Peyer's patch (tissue), 4 donors: ENCODE data around the gene IFRD2. TPM values are rescaled to one million over a fixed set of nuclear protein-coding genes. Genes with fewer than 3 reads are reported as not detected.

Experiments
- DNase-seq, 3 donors: peaks; one replicate each; pipeline ENCODE4 v3.0.0-alpha.2; 2017 to 2019
- H3K27ac ChIP-seq, 4 donors: fragments of 200-600 bp; sonication (generic); one replicate each; pipeline ENCODE4 v1.5.1; 2016 to 2019
- H3K27me3 ChIP-seq, 2 donors: fragments of 200-600 bp; sonication (generic); one replicate each; pipeline ENCODE4 v1.5.1; 2019
- H3K36me3 ChIP-seq, 3 donors: fragments of 200-600 bp; sonication (generic); one replicate each; pipeline ENCODE4 v1.5.1; 2016 to 2019
- H3K4me1 ChIP-seq, 4 donors: fragments of 200-600 bp; sonication (generic); one replicate each; pipeline ENCODE4 v1.5.1; 2016 to 2019
- H3K4me3 ChIP-seq, 4 donors: fragments of 200-600 bp; sonication (generic); 1 replicate in 3 of 4; 2 replicates in 1 of 4; pipeline ENCODE4 v1.5.1; 2016 to 2019; ENCODE audit warnings: mild to moderate bottlenecking in 1 of 4
- H3K9me3 ChIP-seq, 4 donors: fragments of 200-600 bp; sonication (generic); one replicate each; pipeline ENCODE4 v1.5.1; 2016 to 2019; ENCODE audit warnings: mild to moderate bottlenecking in 1 of 4
- POLR2A ChIP-seq, 2 donors: fragments of 450-650 bp; IDR thresholded peaks; one replicate each; pipeline ENCODE4 v1.5.1; 2017; ENCODE audit warnings: antibody characterized with exemption in 2 of 2, mild to moderate bottlenecking in 2 of 2, moderate library complexity in 2 of 2
- total RNA-seq, 4 donors: library from RNA; depleted of rRNA; stranded (reverse); fragments of >200 nt; gene quantifications; one replicate each; pipeline ENCODE4 v1.1.0, GENCODE V29; 2016
- TF ChIP-seq, protein P1 (sequence below), 6 experiments: fragments of 450-650 bp in 4 of 6; fragments of 200-600 bp in 2 of 6; sonication (generic) in 1 of 6; IDR thresholded peaks; one replicate each; pipeline ENCODE4 v1.5.1; 2017 to 2019; ENCODE audit warnings: antibody characterized with exemption in 6 of 6, mild to moderate bottlenecking in 3 of 6, moderate library complexity in 1 of 6

Gene IFRD2
- total RNA-seq, 4 donors from 2014 or later, result 75.5 to 205 (median 140) TPM

- Histone ChIP-seq H3K4me1 (peaks cover 4 to 57% (median 17%) of the 10 kb centered on the region in 4 donors), H3K36me3 (peaks cover 0 to 22% (median 0%) of the 10 kb centered on the region in 3 donors), H3K9me3 (no peaks in the 10 kb centered on the region), H3K27ac (peak within 1 kb of the TSS; percentile 88 to 95 (median 90)), H3K4me3 (peak within 1 kb of the TSS; percentile 77 to 98 (median 93)), H3K27me3 (no peaks in the 10 kb centered on the region)
- TF ChIP-seq, protein P1, sequence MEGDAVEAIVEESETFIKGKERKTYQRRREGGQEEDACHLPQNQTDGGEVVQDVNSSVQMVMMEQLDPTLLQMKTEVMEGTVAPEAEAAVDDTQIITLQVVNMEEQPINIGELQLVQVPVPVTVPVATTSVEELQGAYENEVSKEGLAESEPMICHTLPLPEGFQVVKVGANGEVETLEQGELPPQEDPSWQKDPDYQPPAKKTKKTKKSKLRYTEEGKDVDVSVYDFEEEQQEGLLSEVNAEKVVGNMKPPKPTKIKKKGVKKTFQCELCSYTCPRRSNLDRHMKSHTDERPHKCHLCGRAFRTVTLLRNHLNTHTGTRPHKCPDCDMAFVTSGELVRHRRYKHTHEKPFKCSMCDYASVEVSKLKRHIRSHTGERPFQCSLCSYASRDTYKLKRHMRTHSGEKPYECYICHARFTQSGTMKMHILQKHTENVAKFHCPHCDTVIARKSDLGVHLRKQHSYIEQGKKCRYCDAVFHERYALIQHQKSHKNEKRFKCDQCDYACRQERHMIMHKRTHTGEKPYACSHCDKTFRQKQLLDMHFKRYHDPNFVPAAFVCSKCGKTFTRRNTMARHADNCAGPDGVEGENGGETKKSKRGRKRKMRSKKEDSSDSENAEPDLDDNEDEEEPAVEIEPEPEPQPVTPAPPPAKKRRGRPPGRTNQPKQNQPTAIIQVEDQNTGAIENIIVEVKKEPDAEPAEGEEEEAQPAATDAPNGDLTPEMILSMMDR (IDR thresholded peaks at IDR 0.05), result no peak
- TF ChIP-seq POLR2A (IDR thresholded peaks at IDR 0.05), result no peak
- peak in 1 of 3 donors; percentile 60 for DNase-seq
Observed at GRCh38 chr3:50322386-50323091, 30.3 kb upstream of the IFRD2 start, which contains the start of gene HYAL2. TSS of gene HYAL2 (minus strand) at chr3:50322745. CDS start at chr3:50320489, 2,256 bp downstream.

GRCh38 chr3:50322115-50322385 is 29.8 kb upstream of the IFRD2 start:
- H3K36me3 ChIP-seq, result peaks cover 0 to 22% (median 0%) of the 10 kb centered on the region in 3 donors
- DNase-seq, result no peak
- TF ChIP-seq, protein P1 (IDR thresholded peaks at IDR 0.05), result no peak
- peak in 1 of 2 donors; percentile 34 for TF ChIP-seq POLR2A (IDR thresholded peaks at IDR 0.05)

DNA sequence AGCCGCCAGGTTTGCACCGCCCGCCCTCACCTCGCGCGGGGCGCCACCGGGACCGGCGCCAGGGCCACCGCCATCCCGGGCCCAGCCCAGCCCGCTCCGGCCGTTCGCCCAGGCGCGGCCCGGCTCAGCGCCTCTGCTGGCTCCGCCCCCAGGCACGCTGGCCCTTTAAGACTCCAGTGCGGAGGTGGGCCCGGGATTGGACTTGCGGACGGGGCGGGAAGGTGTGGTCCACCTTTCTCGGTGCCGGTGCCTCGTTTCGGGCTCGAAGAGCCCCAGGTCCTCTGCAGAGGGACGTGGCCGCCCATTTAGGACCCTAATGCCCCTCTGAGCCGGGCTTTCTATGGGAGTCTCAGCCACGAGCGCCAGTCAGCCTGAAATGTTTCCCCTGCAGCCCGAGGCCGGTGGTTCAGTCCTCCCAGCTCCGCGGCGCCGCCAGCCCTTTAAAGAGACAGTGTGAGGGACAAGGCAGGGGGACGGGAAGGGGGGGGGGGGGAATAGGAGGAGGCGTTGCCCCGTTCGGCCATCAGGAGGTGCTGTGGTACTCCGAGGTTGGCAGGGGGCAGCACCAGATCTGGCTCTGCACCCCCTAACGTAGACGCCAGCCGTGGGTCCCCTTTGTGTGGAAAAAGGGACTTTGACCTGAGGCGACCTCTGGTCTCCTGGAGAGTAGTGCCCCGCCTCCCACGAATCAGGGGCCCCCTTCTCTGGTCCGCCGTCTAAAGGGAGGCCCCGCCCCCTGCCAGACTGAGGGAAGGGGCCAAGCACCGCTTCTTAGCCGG is 29.3 kb upstream of the IFRD2 start:
- H3K9me3 ChIP-seq, result no peaks in the 10 kb centered on the region
- H3K4me1 ChIP-seq, result peaks cover 7 to 58% (median 19%) of the 10 kb centered on the region in 4 donors
- peaks cover 0 to 22% (median 0%) of the 10 kb centered on the region in 3 donors for H3K36me3 ChIP-seq
- TF ChIP-seq, protein P1 (IDR thresholded peaks at IDR 0.05), result peak; percentile 3 to 62 (median 40)
- peak in 1 of 2 donors; percentile 27 for TF ChIP-seq POLR2A (IDR thresholded peaks at IDR 0.05)
- peak; percentile 88 to 94 (median 94) for DNase-seq
- peak overlapping the region; percentile 77 to 98 (median 93) for H3K4me3 ChIP-seq
- H3K27ac ChIP-seq, result peak overlapping the region; percentile 88 to 95 (median 90)
- no peaks in the 10 kb centered on the region for H3K27me3 ChIP-seq

More at GRCh38 chr3:50322115-50322385, 29.8 kb upstream of the IFRD2 start:
- peaks cover 6 to 57% (median 16%) of the 10 kb centered on the region in 4 donors for H3K4me1 ChIP-seq
- peak overlapping the region; percentile 88 to 95 (median 90) for H3K27ac ChIP-seq
- H3K27me3 ChIP-seq, result no peaks in the 10 kb centered on the region
- H3K9me3 ChIP-seq, result no peaks in the 10 kb centered on the region
- H3K4me3 ChIP-seq, result peak overlapping the region; percentile 77 to 98 (median 93)

DNA sequence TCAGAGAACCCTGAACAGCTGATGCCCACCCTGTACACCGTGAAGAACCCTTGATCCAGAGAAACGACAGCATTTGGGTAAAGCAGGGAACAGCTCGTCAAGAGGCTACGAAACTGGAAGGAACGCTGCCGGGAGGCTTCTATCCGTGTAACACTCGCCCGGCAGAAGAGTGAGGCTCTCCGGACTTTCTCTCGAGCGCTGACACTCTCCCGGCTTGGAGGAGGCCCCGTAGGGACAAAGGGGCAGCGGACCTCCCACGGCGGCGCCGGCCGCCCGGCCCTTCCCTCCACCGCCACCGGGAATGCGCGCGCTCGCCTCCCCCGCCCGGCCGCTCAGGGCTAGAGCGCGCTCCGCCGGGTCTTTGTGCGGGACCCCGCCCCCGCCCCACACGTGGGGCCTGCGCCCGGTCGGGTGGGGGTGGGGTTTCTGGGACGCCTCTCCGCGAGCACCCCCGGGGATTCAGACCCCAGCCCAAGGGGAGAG is 28.7 kb upstream of the IFRD2 start:
- Histone ChIP-seq H3K36me3 (peaks cover 0 to 20% (median 0%) of the 10 kb centered on the region in 3 donors), H3K9me3 (no peaks in the 10 kb centered on the region), H3K4me1 (peaks cover 7 to 64% (median 22%) of the 10 kb centered on the region in 4 donors), H3K27ac (peak overlapping the region; percentile 88 to 95 (median 90)), H3K27me3 (no peaks in the 10 kb centered on the region), H3K4me3 (peak overlapping the region; percentile 77 to 98 (median 93))
- DNase-seq, result peak; percentile 78 to 90 (median 90)
- TF ChIP-seq, protein P1 (IDR thresholded peaks at IDR 0.05), result no peak
- peak; percentile 39 to 61 for TF ChIP-seq POLR2A (IDR thresholded peaks at IDR 0.05)

- peak overlapping the region; percentile 77 to 98 (median 93) for H3K4me3 ChIP-seq
- H3K36me3 ChIP-seq, result peaks cover 0 to 12% (median 0%) of the 10 kb centered on the region in 3 donors
- H3K27me3 ChIP-seq, result no peaks in the 10 kb centered on the region
- H3K9me3 ChIP-seq, result no peaks in the 10 kb centered on the region
- TF ChIP-seq POLR2A (IDR thresholded peaks at IDR 0.05), result no peak
- TF ChIP-seq, protein P1 (IDR thresholded peaks at IDR 0.05), result no peak
- peaks cover 7 to 67% (median 22%) of the 10 kb centered on the region in 4 donors for H3K4me1 ChIP-seq
- H3K27ac ChIP-seq, result peak overlapping the region; percentile 88 to 95 (median 90)
- peak in 1 of 3 donors; percentile 54 for DNase-seq
Observed at GRCh38 chr3:50319894-50320625, 27.8 kb upstream of the IFRD2 start.
